OCI-LY3 (cell line): Measurements from ENCODE around the gene FCHSD1.

Experiments
- CTCF ChIP-seq: fragments of 200-600, 300-600 bp; sonication (generic); IDR thresholded peaks from 2 replicates; pipeline ENCODE4 v1.5.1; 2014; ENCODE audit warnings: antibody characterized with exemption, low read length, low read depth
- EZH2phosphoT487 ChIP-seq: fragments of 200-600 bp; shearing (Covaris generic); IDR thresholded peaks from 2 replicates; pipeline ENCODE4 v1.6.1; 2018; ENCODE audit warnings: antibody characterized with exemption, mixed run types, low read depth

GRCh38 chr5:141632650-141633049 is 18.6 kb downstream of the FCHSD1 start:
- TF ChIP-seq EZH2phosphoT487 (no peak), CTCF (no peak)
